Gastroesophageal sphincter (tissue), 4 donors: ENCODE results near the gene TUBA3C. TPM values are rescaled to one million over a fixed set of nuclear protein-coding genes. Genes with fewer than 3 reads are reported as not detected.
"Not testable (repeated sequence)": the region's sequence is repeated elsewhere in the genome, so short reads cannot be mapped to it uniquely, and the experiment has no call there.

Experiments
- ATAC-seq: fragments of 150-250 bp; one replicate; pipeline ENCODE4 v1.9.1; 2016; ENCODE audit warnings: mild to moderate bottlenecking, moderate library complexity
- H3K27ac ChIP-seq, 4 donors: fragments of 200-600 bp; sonication (generic) in 3 of 4; 1 replicate in 3 of 4; 2 replicates in 1 of 4; pipeline ENCODE4 v1.5.1; 2016 to 2019
- H3K27me3 ChIP-seq: fragments of 200-600 bp; sonication (generic); one replicate; pipeline ENCODE4 v1.5.1; 2019
- H3K36me3 ChIP-seq, 2 donors: fragments of 200-600 bp; sonication (generic); one replicate each; pipeline ENCODE4 v1.5.1; 2019; ENCODE audit warnings: control low read depth in 1 of 2
- H3K4me1 ChIP-seq, 3 donors: fragments of 200-600 bp; sonication (generic); 1 replicate in 2 of 3; 2 replicates in 1 of 3; pipeline ENCODE4 v1.5.1; 2016 to 2019; ENCODE audit warnings: control low read depth in 2 of 3
- H3K4me3 ChIP-seq, 2 donors: fragments of 200-600 bp; sonication (generic); one replicate each; pipeline ENCODE4 v1.5.1; 2019; ENCODE audit warnings: mild to moderate bottlenecking in 1 of 2, moderate library complexity in 1 of 2
- H3K9me3 ChIP-seq, 3 donors: fragments of 200-600 bp; sonication (generic); one replicate each; pipeline ENCODE4 v1.5.1; 2017 to 2019; ENCODE audit warnings: control low read depth in 2 of 3
- EP300 ChIP-seq: sonication (generic); formaldehyde crosslinking; IDR thresholded peaks from one replicate; pipeline ENCODE4 v1.6.1; 2017; ENCODE audit warnings: antibody characterized with exemption, mild to moderate bottlenecking
- POLR2A ChIP-seq, 2 donors: fragments of 450-650 bp; IDR thresholded peaks; one replicate each; pipeline ENCODE4 v1.6.1; 2017; ENCODE audit warnings: antibody characterized with exemption in 2 of 2, mild to moderate bottlenecking in 2 of 2, moderate library complexity in 1 of 2
- POLR2AphosphoS5 ChIP-seq: sonication (generic); formaldehyde crosslinking; IDR thresholded peaks from one replicate; pipeline ENCODE4 v1.6.1; 2017; ENCODE audit warnings: antibody characterized with exemption
- whole genome bisulfite sequencing, 2 donors: methylation state at CpG; one replicate each; pipeline ENCODE4 v1.1.5; 2018; ENCODE audit warnings: low coverage in 1 of 2; 5-methylcytosine and 5-hydroxymethylcytosine counted together
- total RNA-seq, 4 donors: library from RNA; depleted of rRNA; stranded (reverse); fragments of >200 nt; gene quantifications; one replicate each; pipeline ENCODE4 v1.1.0, GENCODE V29; 2016
- TF ChIP-seq, protein P1 (sequence below), 4 experiments: fragments of 200-600 bp in 2 of 4; fragments of 450-650 bp in 2 of 4; sonication (generic) in 1 of 4; IDR thresholded peaks; one replicate each; pipeline ENCODE4 v1.5.1; 2017 to 2019; ENCODE audit warnings: antibody characterized with exemption in 4 of 4, mild to moderate bottlenecking in 2 of 4, moderate library complexity in 2 of 4

Gene TUBA3C
- not detected for total RNA-seq

DNA sequence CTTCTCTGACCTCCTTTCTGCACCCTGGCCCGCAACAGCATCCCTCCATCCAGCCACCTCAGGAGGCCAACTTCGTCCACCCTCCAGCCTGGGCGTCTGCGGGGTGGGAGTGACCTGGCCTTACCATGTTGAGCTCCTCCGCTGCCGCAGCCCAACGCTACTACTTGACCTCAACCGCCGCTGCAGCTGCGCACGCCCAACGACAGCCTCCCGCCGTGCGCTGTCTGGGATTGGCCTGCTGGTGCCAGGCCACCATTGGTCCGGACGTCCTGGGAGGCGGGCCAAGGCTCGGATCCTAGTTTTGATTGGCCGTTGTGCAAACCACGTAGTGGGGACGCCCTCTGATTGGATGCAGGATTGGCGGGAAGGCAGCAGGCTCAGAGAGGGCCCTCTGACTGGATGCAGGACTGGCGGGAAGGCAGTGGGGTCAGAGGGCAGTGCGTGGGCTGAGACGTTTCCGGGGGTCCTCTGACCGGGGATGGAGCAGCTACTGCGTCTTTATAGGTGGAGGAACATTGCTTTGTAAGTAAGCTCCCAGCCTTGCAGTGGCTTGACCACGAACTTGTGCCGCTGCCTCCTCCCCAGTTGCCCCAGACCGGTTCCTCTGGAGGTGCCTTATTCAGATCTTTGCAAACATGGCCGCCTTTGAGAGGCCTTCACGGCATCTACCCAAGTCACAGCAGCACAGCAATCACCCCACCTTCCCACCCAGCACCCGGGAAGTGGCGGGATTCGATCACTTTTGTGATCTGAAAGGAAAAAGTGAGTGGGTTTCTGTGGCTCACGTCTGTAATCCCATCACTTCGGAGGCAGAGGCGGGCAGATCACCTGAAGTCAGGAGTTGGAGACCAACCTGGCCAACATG is at the start of gene TUBA3C:
Gene TUBA3C (minus strand): TSS at position 204 of the 865 bp plus-strand sequence. CDS start 77 bp downstream, at position 127.
- Histone ChIP-seq H3K27me3 (no peaks in the 10 kb centered on the region), H3K4me1 (no peaks in the 10 kb centered on the region), H3K4me3 (no peak within 1 kb of the TSS), H3K36me3 (no peaks in the 10 kb centered on the region), H3K27ac (no peak within 1 kb of the TSS), H3K9me3 (no peaks in the 10 kb centered on the region)
- TF ChIP-seq EP300 (no peak), POLR2AphosphoS5 (no peak), POLR2A (IDR thresholded peaks at IDR 0.05) (no peak)
- TF ChIP-seq, protein P1, sequence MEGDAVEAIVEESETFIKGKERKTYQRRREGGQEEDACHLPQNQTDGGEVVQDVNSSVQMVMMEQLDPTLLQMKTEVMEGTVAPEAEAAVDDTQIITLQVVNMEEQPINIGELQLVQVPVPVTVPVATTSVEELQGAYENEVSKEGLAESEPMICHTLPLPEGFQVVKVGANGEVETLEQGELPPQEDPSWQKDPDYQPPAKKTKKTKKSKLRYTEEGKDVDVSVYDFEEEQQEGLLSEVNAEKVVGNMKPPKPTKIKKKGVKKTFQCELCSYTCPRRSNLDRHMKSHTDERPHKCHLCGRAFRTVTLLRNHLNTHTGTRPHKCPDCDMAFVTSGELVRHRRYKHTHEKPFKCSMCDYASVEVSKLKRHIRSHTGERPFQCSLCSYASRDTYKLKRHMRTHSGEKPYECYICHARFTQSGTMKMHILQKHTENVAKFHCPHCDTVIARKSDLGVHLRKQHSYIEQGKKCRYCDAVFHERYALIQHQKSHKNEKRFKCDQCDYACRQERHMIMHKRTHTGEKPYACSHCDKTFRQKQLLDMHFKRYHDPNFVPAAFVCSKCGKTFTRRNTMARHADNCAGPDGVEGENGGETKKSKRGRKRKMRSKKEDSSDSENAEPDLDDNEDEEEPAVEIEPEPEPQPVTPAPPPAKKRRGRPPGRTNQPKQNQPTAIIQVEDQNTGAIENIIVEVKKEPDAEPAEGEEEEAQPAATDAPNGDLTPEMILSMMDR (IDR thresholded peaks at IDR 0.05) = no peak
- ATAC-seq = no peak
- 93% methylated on average over 15 of the region's 40 CpGs; no CpG with 5 or more reads in 1 of the 2 donors for WGBS, 2 donors

DNA sequence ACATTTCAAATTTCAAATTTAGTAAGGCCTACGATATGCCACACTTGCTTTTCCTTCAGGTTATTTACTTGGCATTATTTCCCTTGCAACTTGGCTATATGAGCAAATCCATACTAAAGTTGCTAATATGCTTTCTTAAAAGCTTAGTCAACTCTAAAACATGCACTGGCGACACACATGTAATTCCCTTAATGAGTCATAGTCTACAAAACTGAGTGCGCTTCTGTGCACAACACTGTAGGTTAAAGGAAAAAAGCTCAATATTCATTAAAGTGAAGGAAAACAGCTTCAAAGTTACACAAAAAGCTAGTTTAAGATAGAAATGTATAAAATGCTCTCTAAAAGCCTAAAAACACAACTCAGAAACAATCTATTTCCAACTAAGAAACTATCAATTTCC is 25.8 kb upstream of the TUBA3C start:
- ATAC-seq, H3K27ac ChIP-seq, H3K36me3 ChIP-seq, H3K27me3 ChIP-seq, H3K4me1 ChIP-seq, H3K4me3 ChIP-seq, H3K9me3 ChIP-seq: not testable (repeated sequence)
- WGBS, 2 donors = 73 to 80% methylated on average over 2 to 3 of the region's 3 CpGs

DNA sequence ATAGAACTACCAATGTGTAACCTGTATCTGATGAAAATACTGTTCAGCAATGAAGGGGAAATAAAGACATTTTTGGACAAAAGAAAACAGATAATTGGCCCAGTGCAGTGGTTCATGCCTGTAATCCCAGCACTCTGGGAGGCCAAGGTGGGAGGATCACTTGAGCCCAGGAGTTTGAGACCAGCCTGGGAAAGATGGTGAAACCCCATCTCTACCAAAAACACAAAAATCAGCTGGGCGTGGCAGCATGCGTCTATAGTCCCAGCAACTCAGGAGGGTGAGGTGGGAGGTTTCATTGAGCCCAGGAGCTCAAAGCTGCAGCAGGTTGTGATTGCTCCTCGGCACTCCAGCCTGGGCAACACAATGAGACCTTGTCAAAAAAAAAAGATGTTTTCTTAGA is 11.0 kb upstream of the TUBA3C start:
- not testable (repeated sequence) for H3K9me3 ChIP-seq, H3K27me3 ChIP-seq, H3K4me3 ChIP-seq, ATAC-seq, H3K4me1 ChIP-seq, H3K36me3 ChIP-seq, H3K27ac ChIP-seq
- WGBS, 2 donors = 80 to 82% methylated on average over 1 to 3 of the region's 3 CpGs

DNA sequence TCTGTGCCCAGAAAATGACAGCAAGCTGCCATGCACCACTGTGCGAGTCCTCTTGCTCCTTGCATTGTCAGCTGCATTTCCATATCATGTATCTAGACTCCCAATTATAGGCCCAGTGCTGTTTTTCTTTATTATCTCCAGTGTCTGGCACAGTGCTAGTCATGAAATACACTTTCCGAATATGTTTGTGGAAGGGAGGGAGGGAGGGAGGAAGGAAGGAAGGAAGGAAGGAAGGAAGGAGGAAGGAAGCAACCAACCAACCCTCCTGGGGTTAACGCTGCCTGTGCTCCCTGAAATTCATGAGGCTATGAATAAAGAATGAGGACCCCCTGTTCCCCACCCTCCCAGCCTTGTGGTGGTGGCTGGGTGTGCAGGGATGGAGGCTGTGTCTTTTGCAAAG is 8.3 kb upstream of the TUBA3C start:
- not testable (repeated sequence) for H3K9me3 ChIP-seq, H3K4me3 ChIP-seq, H3K27ac ChIP-seq, H3K4me1 ChIP-seq, ATAC-seq, H3K27me3 ChIP-seq, H3K36me3 ChIP-seq
- 83 to 89% methylated on average over 1 to 2 of the region's 3 CpGs for WGBS, 2 donors

DNA sequence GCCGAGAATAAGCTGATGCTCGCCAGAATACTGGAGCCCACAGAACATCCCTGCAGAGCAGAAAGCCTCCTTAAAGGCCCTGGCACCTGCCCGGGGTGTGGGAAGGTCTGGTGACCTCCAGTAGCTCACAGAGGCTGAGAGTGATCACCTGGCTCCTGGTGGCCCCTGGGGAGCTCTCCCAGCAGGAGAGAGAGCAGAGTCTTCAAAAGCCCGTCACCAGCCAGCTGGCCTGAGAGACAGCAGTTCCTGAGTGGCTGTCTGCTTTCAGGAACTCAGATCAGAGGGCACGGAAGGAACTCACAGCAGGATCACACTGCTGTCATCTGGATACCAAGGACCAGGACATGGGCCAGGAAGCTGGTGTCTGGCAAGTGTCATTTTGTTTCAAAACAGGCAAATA is 7.7 kb upstream of the TUBA3C start:
- H3K27me3 ChIP-seq, ATAC-seq, H3K27ac ChIP-seq, H3K36me3 ChIP-seq, H3K4me3 ChIP-seq, H3K4me1 ChIP-seq, H3K9me3 ChIP-seq: not testable (repeated sequence)
- 60 to 92% methylated on average over 1 to 2 of the region's 5 CpGs for WGBS, 2 donors

DNA sequence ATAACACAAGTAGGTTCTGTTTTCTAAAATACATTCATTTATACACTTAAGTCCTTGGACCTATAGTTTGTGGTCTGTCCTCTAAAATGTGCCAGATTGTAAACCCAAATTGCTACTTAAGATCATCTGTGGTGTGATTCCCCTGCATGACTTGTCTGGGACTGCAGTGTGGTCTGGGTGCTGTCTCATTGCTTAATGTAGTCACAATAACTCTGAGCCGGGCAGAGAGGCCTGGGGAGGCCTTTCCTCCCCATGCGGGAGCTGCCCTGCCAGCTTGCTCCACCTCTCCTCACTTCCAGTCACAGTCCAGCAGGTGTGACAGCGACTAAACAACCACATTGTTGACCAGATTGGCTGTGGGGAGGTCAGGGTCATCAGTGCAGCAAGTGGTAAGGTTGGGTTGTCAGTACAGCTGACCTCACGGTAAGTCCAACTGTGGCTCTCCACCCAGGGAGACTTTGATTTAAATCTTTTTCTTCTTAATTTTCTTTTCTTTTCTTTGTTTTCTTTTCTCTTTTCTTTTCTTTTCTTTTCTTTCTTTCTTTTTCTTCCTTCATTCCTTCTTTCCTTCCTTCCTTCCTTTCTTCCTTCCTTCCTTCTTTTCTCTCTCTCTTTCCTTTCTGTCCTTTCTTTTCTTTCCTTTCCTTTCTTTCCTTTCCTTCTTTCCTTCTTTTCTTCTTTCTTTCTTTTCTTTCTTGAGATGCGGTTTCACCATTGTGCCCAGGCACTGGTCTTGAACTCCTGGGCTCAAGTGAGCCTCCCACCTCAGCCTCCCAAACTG is 4.4 kb upstream of the TUBA3C start:
- TF ChIP-seq, protein P1 (IDR thresholded peaks at IDR 0.05) = no peak
- TF ChIP-seq EP300 = no peak
- TF ChIP-seq POLR2A (IDR thresholded peaks at IDR 0.05) = no peak
- no peak for TF ChIP-seq POLR2AphosphoS5
- Histone ChIP-seq H3K4me3 (no peak overlapping the region), H3K36me3 (no peaks in the 10 kb centered on the region), H3K9me3 (peaks cover 0 to 5% (median 0%) of the 10 kb centered on the region in 3 donors), H3K27ac (no peak overlapping the region), H3K27me3 (no peaks in the 10 kb centered on the region), H3K4me1 (no peaks in the 10 kb centered on the region)
- WGBS, 2 donors = 59% methylated on average over 3 of the region's 5 CpGs; no CpG with 5 or more reads in 1 of the 2 donors
- no peak for ATAC-seq
